ENCODE results near the gene HS2ST1.
"Not testable (repeated sequence)": the region's sequence is repeated elsewhere in the genome, so short reads cannot be mapped to it uniquely, and the experiment has no call there.

The HS2ST1 gene

GRCh38 chr1:86914601-86914997, at the start of gene HS2ST1:
HS2ST1 (plus strand) TSS chr1:86914635.
- DNase-seq (ENCODE audit: low read depth): no peak

GRCh38 chr1:86865973-86866637, 48.3 kb upstream of the HS2ST1 start:
- no peak for DNase-seq (ENCODE audit: low read depth)

- DNase-seq (ENCODE audit: low read depth): no peak
These were observed 47.8 kb upstream of the HS2ST1 start for GRCh38 chr1:86866665-86867064.

GRCh38 chr1:86867278-86867677, 47.2 kb upstream of the HS2ST1 start:
- not testable (repeated sequence) for DNase-seq (ENCODE audit: low read depth)

GRCh38 chr1:86868477-86868876, 46.0 kb upstream of the HS2ST1 start:
- DNase-seq (ENCODE audit: low read depth): no peak

GRCh38 chr1:86871001-86871400, 43.4 kb upstream of the HS2ST1 start:
- DNase-seq (ENCODE audit: low read depth): no peak

GRCh38 chr1:86872086-86872485, 42.3 kb upstream of the HS2ST1 start:
- no peak for DNase-seq (ENCODE audit: low read depth)

- no peak for DNase-seq (ENCODE audit: low read depth)
These were observed 38.7 kb upstream of the HS2ST1 start for GRCh38 chr1:86875722-86876121.

GRCh38 chr1:86887479-86888162, 26.8 kb upstream of the HS2ST1 start:
- no peak for DNase-seq (ENCODE audit: low read depth)

- DNase-seq (ENCODE audit: low read depth): no peak
These were observed 26.1 kb upstream of the HS2ST1 start for GRCh38 chr1:86888327-86888726.

- not testable (repeated sequence) for DNase-seq (ENCODE audit: low read depth)
These were observed 15.0 kb upstream of the HS2ST1 start for GRCh38 chr1:86899401-86899800.

GRCh38 chr1:86905875-86906274, 8.6 kb upstream of the HS2ST1 start:
- DNase-seq (ENCODE audit: low read depth): no peak

GRCh38 chr1:86906419-86906818, 8.0 kb upstream of the HS2ST1 start:
- DNase-seq (ENCODE audit: low read depth): no peak

- DNase-seq (ENCODE audit: low read depth): no peak
These were observed 2.0 kb upstream of the HS2ST1 start for GRCh38 chr1:86912281-86912900.

GRCh38 chr1:86913399-86913895, 988 bp upstream of the HS2ST1 start:
- peak; percentile 2 for DNase-seq (ENCODE audit: low read depth)

- DNase-seq (ENCODE audit: low read depth): peak; percentile 96
These were observed 387 bp upstream of the HS2ST1 start, which contains the start of gene SELENOF for GRCh38 chr1:86913896-86914600. SELENOF (minus strand) TSS chr1:86914126; CDS start chr1:86914111, 15 bp downstream.

- peak; percentile 19 for DNase-seq (ENCODE audit: low read depth)
These were observed 732 bp downstream of the HS2ST1 start for GRCh38 chr1:86914998-86915736.

- DNase-seq (ENCODE audit: low read depth): no peak
These were observed 1.4 kb downstream of the HS2ST1 start for GRCh38 chr1:86915737-86916235.

GRCh38 chr1:86916752-86917151, 2.3 kb downstream of the HS2ST1 start:
- no peak for DNase-seq (ENCODE audit: low read depth)

GRCh38 chr1:86922445-86922844, 8.0 kb downstream of the HS2ST1 start:
- no peak for DNase-seq (ENCODE audit: low read depth)

- no peak for DNase-seq (ENCODE audit: low read depth)
These were observed 10.0 kb downstream of the HS2ST1 start for GRCh38 chr1:86924324-86924960.
